RWPE1 (cell line): ENCODE measurements around the gene PYHIN1.

Experiments used
- CTCF ChIA-PET: fragments of 350-600 bp; sonication (Branson Sonifier 250); formaldehyde crosslinking; extraction: SDS; loops from one replicate; lab custom pipeline; 2021; lab: Yijun Ruan, JAX
- POLR2A ChIA-PET: fragments of 400-600 bp; formaldehyde crosslinking; extraction: SDS; loops from one replicate; lab custom pipeline; 2020; ENCODE audit warnings: antibody characterized with exemption; ENCODE audit not compliant: low non-redundant PET; lab: Yijun Ruan, JAX
- DNase-seq: peaks from one replicate; pipeline ENCODE4 v3.0.0; 2012; ENCODE audit warnings: low spot score
- H3K27ac ChIP-seq: fragments of 450-650 bp; 2 replicates; pipeline ENCODE4 v1.5.1; 2017
- TF ChIP-seq, protein P1 (sequence below): fragments of 450-650 bp; conservative IDR thresholded peaks from 2 replicates; pipeline ENCODE4 v1.5.1; 2017; ENCODE audit warnings: low read depth, mild to moderate bottlenecking

PYHIN1 gene

DNA sequence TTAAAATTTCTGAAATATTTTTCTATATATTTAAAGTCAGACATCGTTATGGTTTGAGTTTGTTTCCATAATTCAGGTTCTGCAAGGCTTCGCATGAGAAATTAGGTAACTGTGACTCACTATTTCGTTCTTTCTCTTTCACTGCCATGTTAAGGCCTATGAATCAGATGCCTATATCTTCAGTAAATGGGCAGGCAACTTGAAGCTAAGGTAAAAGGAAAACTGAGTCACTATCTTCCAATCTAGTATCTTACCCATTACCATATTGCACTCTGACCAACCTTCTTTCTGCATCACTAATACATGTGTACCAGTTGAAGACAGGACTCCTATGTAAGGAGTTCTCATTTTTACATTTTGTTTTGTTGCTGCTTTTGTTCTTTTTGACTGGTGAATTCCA, 37.8 kb downstream of the PYHIN1 start:
- ChIA-PET POLR2A (no interaction called here), CTCF (no interaction called here)
- DNase-seq, result peak; percentile 20
- no peak overlapping the region for H3K27ac ChIP-seq
- TF ChIP-seq, protein P1, sequence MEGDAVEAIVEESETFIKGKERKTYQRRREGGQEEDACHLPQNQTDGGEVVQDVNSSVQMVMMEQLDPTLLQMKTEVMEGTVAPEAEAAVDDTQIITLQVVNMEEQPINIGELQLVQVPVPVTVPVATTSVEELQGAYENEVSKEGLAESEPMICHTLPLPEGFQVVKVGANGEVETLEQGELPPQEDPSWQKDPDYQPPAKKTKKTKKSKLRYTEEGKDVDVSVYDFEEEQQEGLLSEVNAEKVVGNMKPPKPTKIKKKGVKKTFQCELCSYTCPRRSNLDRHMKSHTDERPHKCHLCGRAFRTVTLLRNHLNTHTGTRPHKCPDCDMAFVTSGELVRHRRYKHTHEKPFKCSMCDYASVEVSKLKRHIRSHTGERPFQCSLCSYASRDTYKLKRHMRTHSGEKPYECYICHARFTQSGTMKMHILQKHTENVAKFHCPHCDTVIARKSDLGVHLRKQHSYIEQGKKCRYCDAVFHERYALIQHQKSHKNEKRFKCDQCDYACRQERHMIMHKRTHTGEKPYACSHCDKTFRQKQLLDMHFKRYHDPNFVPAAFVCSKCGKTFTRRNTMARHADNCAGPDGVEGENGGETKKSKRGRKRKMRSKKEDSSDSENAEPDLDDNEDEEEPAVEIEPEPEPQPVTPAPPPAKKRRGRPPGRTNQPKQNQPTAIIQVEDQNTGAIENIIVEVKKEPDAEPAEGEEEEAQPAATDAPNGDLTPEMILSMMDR, result no peak

DNA sequence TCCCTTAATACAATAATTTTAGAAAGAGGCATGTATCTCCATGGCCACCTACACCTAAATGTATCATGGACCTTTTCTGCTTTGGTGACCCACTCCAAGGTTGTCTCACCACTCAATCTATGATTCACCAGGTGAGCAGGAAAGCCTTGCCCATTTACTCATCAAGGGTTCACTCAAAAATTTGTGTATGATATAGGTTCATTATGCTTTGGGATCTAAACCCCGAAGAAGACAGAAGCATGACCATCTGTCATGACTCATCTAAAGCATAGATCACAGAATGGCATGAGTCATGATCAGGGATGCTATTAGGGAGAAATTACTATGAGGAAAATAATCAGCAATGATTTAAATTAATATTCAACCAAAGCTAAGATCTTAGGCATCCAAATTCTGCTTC, 38.5 kb downstream of the PYHIN1 start:
- POLR2A ChIA-PET, result no interaction called here
- peak; percentile 60 for DNase-seq
- CTCF ChIA-PET, result no interaction called here
- TF ChIP-seq, protein P1, result no peak
- no peak overlapping the region for H3K27ac ChIP-seq

DNA sequence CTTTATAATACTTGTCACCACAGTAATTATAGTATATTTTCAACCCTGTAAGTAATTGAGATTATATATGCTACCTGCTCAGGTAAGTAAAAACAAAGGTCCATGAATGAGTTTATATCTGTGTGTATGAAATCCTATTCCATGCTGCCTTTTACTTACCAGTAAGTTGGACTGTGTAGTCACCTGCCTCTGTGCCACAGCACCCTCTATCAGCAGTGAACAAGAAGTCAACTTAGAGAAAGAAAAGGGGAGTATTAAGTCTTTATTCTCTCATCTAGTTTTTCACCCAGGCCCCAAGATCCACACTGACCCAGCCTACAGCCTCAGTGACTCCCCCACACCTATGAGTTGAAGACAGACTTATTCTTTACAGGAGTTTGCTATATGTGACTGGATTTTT, 41.5 kb downstream of the PYHIN1 start:
- no peak for DNase-seq
- CTCF ChIA-PET, result no interaction called here
- TF ChIP-seq, protein P1, result no peak
- no peak overlapping the region for H3K27ac ChIP-seq
- POLR2A ChIA-PET, result no interaction called here

DNA sequence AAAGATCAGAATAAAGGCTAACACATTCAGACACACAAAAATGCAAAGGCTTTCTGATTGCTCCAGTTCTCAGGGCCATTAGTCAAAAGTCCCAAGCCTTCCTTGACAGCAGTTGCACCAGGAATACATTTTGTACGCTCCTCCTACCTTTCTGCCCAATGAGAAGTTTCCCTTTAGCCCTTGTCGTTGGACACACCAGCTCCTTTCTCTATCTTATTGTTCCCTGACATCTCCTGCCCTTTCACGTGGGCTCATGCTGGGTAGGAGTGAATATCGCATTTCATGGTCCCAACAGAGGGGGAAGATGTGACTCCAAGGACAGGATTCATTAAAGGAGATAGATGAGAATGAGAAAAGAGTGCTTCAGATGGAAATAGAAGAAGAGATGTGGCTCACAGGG, 44.9 kb downstream of the PYHIN1 start:
- TF ChIP-seq, protein P1, result no peak
- no peak overlapping the region for H3K27ac ChIP-seq
- ChIA-PET CTCF (no interaction called here), POLR2A (no interaction called here)
- no peak for DNase-seq

DNA sequence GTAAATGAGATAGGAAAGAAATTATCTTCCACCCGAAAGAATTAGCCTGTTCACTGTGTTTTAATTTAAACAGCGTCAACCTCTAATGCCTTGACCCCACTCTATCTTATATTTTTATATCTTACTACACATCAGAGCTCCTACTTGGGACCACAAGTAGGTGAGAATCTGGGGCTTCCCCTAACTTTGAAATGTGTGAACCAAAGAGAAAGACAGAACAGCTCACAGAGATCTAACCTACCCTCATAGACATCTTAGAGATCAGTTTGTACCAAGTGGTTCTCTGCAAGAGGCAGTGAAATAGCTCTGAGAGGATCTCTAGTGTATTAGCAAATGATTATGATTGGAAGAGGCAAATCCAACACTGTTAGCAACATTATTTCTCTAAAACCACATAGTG, 47.4 kb downstream of the PYHIN1 start:
- DNase-seq, result no peak
- H3K27ac ChIP-seq, result no peak overlapping the region
- ChIA-PET CTCF (interaction anchor here (0.5 to 0.6 kb wide), 2 partner anchors 35 to 123 kb away, joined by 5 to 8 read pairs; no protein-coding TSS in a partner anchor), POLR2A (no interaction called here)
- TF ChIP-seq, protein P1, result no peak

DNA sequence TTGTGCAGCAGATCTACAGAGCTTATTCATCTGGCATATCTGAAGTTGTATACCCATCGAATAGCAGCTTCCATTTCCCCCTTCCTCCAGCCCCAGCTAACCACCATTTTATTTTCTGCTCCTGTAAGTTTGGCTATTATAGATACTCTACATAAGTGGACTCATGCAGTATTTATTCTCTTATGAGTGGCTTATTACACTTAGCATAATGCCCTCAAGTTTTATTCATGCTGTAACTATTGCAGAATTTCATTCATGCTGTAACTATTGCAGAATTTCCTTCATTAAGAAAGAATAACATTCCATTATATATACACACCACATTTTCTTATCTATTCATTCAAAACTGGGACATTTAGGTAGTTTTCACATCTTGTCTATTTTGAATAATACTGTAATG, 47.9 kb downstream of the PYHIN1 start:
- DNase-seq, result no peak
- POLR2A ChIA-PET, result no interaction called here
- no peak overlapping the region for H3K27ac ChIP-seq
- CTCF ChIA-PET, result interaction anchor here (0.5 kb wide), 1 partner anchor 34 kb away, joined by 5 read pairs; no protein-coding TSS in a partner anchor
- TF ChIP-seq, protein P1, result no peak
